OCI-LY7 (cell line): ENCODE measurements around the gene GALNT12.

Source experiments
- CTCF ChIP-seq: fragments of 200-600 bp; sonication (generic); conservative IDR thresholded peaks from 2 replicates; pipeline ENCODE4 v1.5.1; 2014; ENCODE audit warnings: mild to moderate bottlenecking, antibody characterized with exemption, low read length, moderate library complexity, mixed read lengths
- EZH2phosphoT487 ChIP-seq: fragments of 200-600 bp; sonication (generic); IDR thresholded peaks from 2 replicates; pipeline ENCODE4 v1.6.1; 2018; ENCODE audit warnings: low read depth, borderline replicate concordance, mild to moderate bottlenecking, mixed run types, antibody characterized with exemption, low read length, moderate library complexity, mixed read lengths

- TF ChIP-seq CTCF (no peak), EZH2phosphoT487 (no peak)
Measured at GRCh38 chr9:98842510-98842909, 35.0 kb downstream of the GALNT12 start.
